Ovary (tissue), 9 donors: Measurements from ENCODE around the gene TMEM259. TPM values are rescaled to one million over a fixed set of nuclear protein-coding genes. Genes with fewer than 3 reads are reported as not detected.
"Not testable (repeated sequence)": the region's sequence is repeated elsewhere in the genome, so short reads cannot be mapped to it uniquely, and the experiment has no call there.

ENCODE experiments used
- DNase-seq, 5 donors: peaks; one replicate each; pipeline ENCODE4 v3.0.0-alpha.2; 2019 to 2020
- H3K27ac ChIP-seq, 2 donors: fragments of 200-600 bp; one replicate each; pipeline versions ENCODE4 v1.5.1 to v1.8.0; 2019 to 2022
- H3K27me3 ChIP-seq: fragments of 200-600 bp; one replicate; pipeline ENCODE4 v1.8.0; 2022
- H3K36me3 ChIP-seq: fragments of 200-600 bp; sonication (generic); one replicate; pipeline ENCODE4 v1.5.1; 2019
- H3K4me1 ChIP-seq: one replicate; pipeline ENCODE4 v1.8.1; 2013; ENCODE audit warnings: mild to moderate bottlenecking, moderate library complexity; ENCODE audit not compliant: insufficient read depth
- H3K4me3 ChIP-seq: fragments of 200-600 bp; sonication (generic); one replicate; pipeline ENCODE4 v1.5.1; 2017
- H3K9me3 ChIP-seq, 2 donors: fragments of 200-600 bp in 1 of 2; sonication (generic) in 1 of 2; one replicate each; pipeline versions ENCODE4 v1.5.1 to v1.8.1; 2013 to 2019; ENCODE audit warnings: mild to moderate bottlenecking in 1 of 2, moderate library complexity in 1 of 2
- EP300 ChIP-seq: sonication (generic); formaldehyde crosslinking; IDR thresholded peaks from one replicate; pipeline ENCODE4 v1.6.1; 2017; ENCODE audit warnings: antibody characterized with exemption
- POLR2A ChIP-seq: fragments of 450-650 bp; IDR thresholded peaks from one replicate; pipeline ENCODE4 v1.6.1; 2017; ENCODE audit warnings: antibody characterized with exemption, mild to moderate bottlenecking, moderate library complexity
- WGBS, 3 donors: extraction: QIAGEN DNeasy Blood & Tissue Kit in 1 of 3; methylation state at CpG; one replicate each; pipeline versions ENCODE4 v1.1.5 to v1.1.7; 2013 to 2017; 5-methylcytosine and 5-hydroxymethylcytosine counted together
- intact Hi-C, 4 donors: fragments of 100-400 bp; cut with DNase I; formaldehyde crosslinking; loops; one replicate each; pipeline versions ENCODE4 v1.11.0 to v1.15.1; 2022 to 2023
- polyA plus RNA-seq, 2 donors: library from polyadenylated mRNA; stranded (reverse); fragments of 200-250 nt in 1 of 2; fragments of 350-450 nt in 1 of 2; fragmentation: Illumina TruSeq in 1 of 2; extraction: RNeasy Lipid Tissue Mini Kit (QIAGEN cat#74804) in 1 of 2; gene quantifications; one replicate each; pipeline ENCODE4 v1.2.3, GENCODE V29; 2013 to 2014
- total RNA-seq, 7 donors: library from RNA; depleted of rRNA in 2 of 7; stranded (reverse); fragments of >200 nt in 2 of 7; fragmentation: NEBNext Ultra II Directional in 3 of 7; extraction: Animal tissue kit (Norgen Biotek cat#: 25700) in 3 of 7; gene quantifications; one replicate each; pipeline versions ENCODE4 v1.1.0 to v1.2.4, GENCODE V29; 2016 to 2023
- TF ChIP-seq, protein P1 (sequence below), 3 donors: fragments of 450-650 bp in 2 of 3; fragments of 200-600 bp in 1 of 3; IDR thresholded peaks; one replicate each; pipeline versions ENCODE4 v1.5.1 to v1.8.0; 2016 to 2022; ENCODE audit warnings: antibody characterized with exemption in 3 of 3, mild to moderate bottlenecking in 1 of 3
- donor health status: DM: no; HTN: no; CAD: no; lungs with moderate emphysema.
- donor health status: DM: no; HTN: no; CAD: no.
- donor health status: Bipolar disorder and iron deficiency.
- donor health status: DM: yes; HTN: yes; CAD: no.
- donor health status: DM: no; HTN: no; CAD: no.
- donor health status: DM: yes; HTN: yes; CAD: no.

Gene TMEM259
- total and polyA plus RNA-seq, 9 donors, result 26.0 to 196 (median 127) TPM

GRCh38 chr19:1025960-1026782 lies 5.2 kb upstream of the TMEM259 start, which contains the start of gene CNN2:
Gene CNN2, plus strand, starts transcription at chr19:1026608. Its CDS starts 54 bp downstream, at chr19:1026662.
- Histone ChIP-seq H3K9me3 (no peaks in the 10 kb centered on the region), H3K4me1 (peaks cover 10% of the 10 kb centered on the region), H3K27ac (peak within 1 kb of the TSS; percentile 87 to 95), H3K4me3 (peak within 1 kb of the TSS; percentile 83), H3K27me3 (no peaks in the 10 kb centered on the region), H3K36me3 (no peaks in the 10 kb centered on the region)
- DNase-seq, result peak; percentile 84 to 91 (median 84)
- 2 to 10% (median 4%) methylated on average over 25 to 63 of the region's 63 CpGs for WGBS, 3 donors
- TF ChIP-seq, protein P1, sequence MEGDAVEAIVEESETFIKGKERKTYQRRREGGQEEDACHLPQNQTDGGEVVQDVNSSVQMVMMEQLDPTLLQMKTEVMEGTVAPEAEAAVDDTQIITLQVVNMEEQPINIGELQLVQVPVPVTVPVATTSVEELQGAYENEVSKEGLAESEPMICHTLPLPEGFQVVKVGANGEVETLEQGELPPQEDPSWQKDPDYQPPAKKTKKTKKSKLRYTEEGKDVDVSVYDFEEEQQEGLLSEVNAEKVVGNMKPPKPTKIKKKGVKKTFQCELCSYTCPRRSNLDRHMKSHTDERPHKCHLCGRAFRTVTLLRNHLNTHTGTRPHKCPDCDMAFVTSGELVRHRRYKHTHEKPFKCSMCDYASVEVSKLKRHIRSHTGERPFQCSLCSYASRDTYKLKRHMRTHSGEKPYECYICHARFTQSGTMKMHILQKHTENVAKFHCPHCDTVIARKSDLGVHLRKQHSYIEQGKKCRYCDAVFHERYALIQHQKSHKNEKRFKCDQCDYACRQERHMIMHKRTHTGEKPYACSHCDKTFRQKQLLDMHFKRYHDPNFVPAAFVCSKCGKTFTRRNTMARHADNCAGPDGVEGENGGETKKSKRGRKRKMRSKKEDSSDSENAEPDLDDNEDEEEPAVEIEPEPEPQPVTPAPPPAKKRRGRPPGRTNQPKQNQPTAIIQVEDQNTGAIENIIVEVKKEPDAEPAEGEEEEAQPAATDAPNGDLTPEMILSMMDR (IDR thresholded peaks at IDR 0.05), result no peak
- peak; percentile 91 for TF ChIP-seq POLR2A
- intact Hi-C loops, result loop anchor here in 2 of 4 donors (5.0 to 10.0 kb wide), 2 partner anchors 71 to 219 kb away; partner anchors contain the start of genes ATP5F1D (in 1 of the 2), MIDN (in 1 of the 2) and POLR2E (in 1 of the 2)

DNA sequence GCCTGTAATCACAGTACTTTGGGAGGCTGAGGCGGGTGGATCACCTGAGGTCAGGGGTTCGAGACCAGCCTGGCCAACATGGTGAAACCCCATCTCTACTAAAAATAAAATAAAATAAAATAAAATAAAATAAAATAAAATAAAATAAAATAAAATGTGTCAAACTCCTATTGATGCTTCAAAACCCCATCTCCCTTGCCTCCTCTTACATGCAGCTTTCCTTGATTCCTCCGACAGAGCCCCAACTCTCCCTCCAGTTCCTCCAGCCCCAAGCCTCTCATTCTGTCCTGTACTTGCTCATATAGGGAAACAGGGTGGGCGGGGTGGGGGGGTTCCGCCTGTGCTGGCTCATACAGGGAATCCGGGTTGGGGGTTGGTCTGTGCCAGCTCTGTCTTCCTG lies 4.2 kb upstream of the TMEM259 start:
- not testable (repeated sequence) for H3K27ac ChIP-seq, H3K27me3 ChIP-seq, H3K4me1 ChIP-seq, H3K36me3 ChIP-seq, H3K9me3 ChIP-seq, H3K4me3 ChIP-seq
- intact Hi-C loops, result loop anchor here in 2 of 4 donors (5.0 to 10.0 kb wide), 2 partner anchors 72 to 220 kb away; partner anchors contain the start of genes ATP5F1D (in 1 of the 2), MIDN (in 1 of the 2) and POLR2E (in 1 of the 2)
- peak in 1 of 5 donors; percentile 31 for DNase-seq
- WGBS, 3 donors, result 84 to 85% (median 85%) methylated on average over 6 of the region's 6 CpGs

- H3K36me3 ChIP-seq, H3K27ac ChIP-seq, H3K4me3 ChIP-seq, H3K9me3 ChIP-seq, H3K27me3 ChIP-seq, DNase-seq: not testable (repeated sequence)
- intact Hi-C loops, result loop anchor here in 2 of 4 donors (5.0 to 10.0 kb wide), 2 partner anchors 78 to 221 kb away; partner anchors contain the start of genes ATP5F1D (in 1 of the 2), GPX4 (in 1 of the 2) and MIDN (in 1 of the 2)
- H3K4me1 ChIP-seq, result peaks cover 20% of the 10 kb centered on the region
- 62 to 77% (median 64%) methylated on average over 5 of the region's 5 CpGs for WGBS, 3 donors
These were observed 2.9 kb upstream of the TMEM259 start for GRCh38 chr19:1023883-1024188.

GRCh38 chr19:1019980-1020867 lies 699 bp downstream of the TMEM259 start:
- 2 to 3% (median 2%) methylated on average over 60 of the region's 60 CpGs for WGBS, 3 donors
- TF ChIP-seq, protein P1 (IDR thresholded peaks at IDR 0.05), result no peak
- TF ChIP-seq POLR2A (no peak), EP300 (no peak)
- Histone ChIP-seq H3K9me3 (no peaks in the 10 kb centered on the region), H3K27me3 (no peaks in the 10 kb centered on the region), H3K4me3 (peak overlapping the region; percentile 97), H3K36me3 (no peaks in the 10 kb centered on the region), H3K4me1 (peaks cover 33% of the 10 kb centered on the region), H3K27ac (peak overlapping the region; percentile 61 to 96)
- intact Hi-C loops, result loop anchor here in 3 of 4 donors (5.0 to 10.0 kb wide), 4 partner anchors 77 to 225 kb away; partner anchors contain the start of genes ATP5F1D (in 1 of the 3), GPX4 (in 1 of the 3), MIDN (in 1 of the 3) and POLR2E (in 1 of the 3)
- DNase-seq, result peak; percentile 60 to 79 (median 78)

DNA sequence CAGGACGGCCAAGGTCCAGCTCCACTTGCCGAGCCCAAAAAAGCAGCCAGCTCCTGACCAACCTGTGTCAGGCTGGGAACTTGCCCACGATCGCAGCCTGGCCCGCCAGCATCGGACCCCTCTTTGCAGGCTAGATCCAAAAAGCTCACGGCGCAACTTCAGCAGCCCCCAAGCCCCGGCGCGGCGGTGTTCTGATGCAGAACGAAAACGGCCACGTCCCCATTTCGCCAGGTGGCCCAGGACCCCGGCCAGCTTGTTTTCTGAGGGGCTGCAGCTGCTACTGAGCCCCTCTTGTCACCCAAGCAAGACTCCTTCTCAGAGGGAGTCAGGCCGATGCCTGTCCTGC lies 1.3 kb downstream of the TMEM259 start:
- no peak for DNase-seq
- WGBS, 3 donors, result 33 to 54% (median 45%) methylated on average over 14 to 18 of the region's 18 CpGs
- no peak for TF ChIP-seq POLR2A
- TF ChIP-seq, protein P1 (IDR thresholded peaks at IDR 0.05), result no peak
- no peak for TF ChIP-seq EP300
- H3K27ac ChIP-seq, result no peak overlapping the region
- peak overlapping the region; percentile 97 for H3K4me3 ChIP-seq
- intact Hi-C loops, result loop anchor here in 2 of 4 donors (5.0 to 10.0 kb wide), 2 partner anchors 78 to 165 kb away; partner anchors contain the start of gene POLR2E (in 1 of the 2)
- peaks cover 33% of the 10 kb centered on the region for H3K4me1 ChIP-seq
- H3K36me3 ChIP-seq, result no peaks in the 10 kb centered on the region
- no peaks in the 10 kb centered on the region for H3K9me3 ChIP-seq
- H3K27me3 ChIP-seq, result no peaks in the 10 kb centered on the region
